Liver (tissue), 9 donors: ENCODE results near the gene MAST2. TPM values are rescaled to one million over a fixed set of nuclear protein-coding genes. Genes with fewer than 3 reads are reported as not detected.

ENCODE experiments used
- DNase-seq: peaks from one replicate; pipeline ENCODE4 v3.0.0-alpha.2; 2017; ENCODE audit warnings: low spot score
- H3K27ac ChIP-seq, 2 donors: one replicate each; pipeline ENCODE4 v1.7.0; 2013; ENCODE audit warnings: inconsistent platforms in 2 of 2, low read length in 2 of 2, control low read depth in 1 of 2, low read depth in 1 of 2, mild to moderate bottlenecking in 1 of 2
- H3K27me3 ChIP-seq, 4 donors: one replicate each; pipeline versions ENCODE4 v1.6.1 to v1.7.0; 2013; ENCODE audit warnings: low read length in 3 of 4, inconsistent platforms in 1 of 4, mild to moderate bottlenecking in 1 of 4, moderate library complexity in 1 of 4; ENCODE audit not compliant: control insufficient read depth in 4 of 4, insufficient read depth in 4 of 4
- H3K36me3 ChIP-seq, 4 donors: one replicate each; pipeline versions ENCODE4 v1.6.1 to v1.7.0; 2013; ENCODE audit warnings: low read length in 3 of 4, mild to moderate bottlenecking in 3 of 4, low read depth in 1 of 4, moderate library complexity in 1 of 4; ENCODE audit not compliant: control insufficient read depth in 4 of 4, insufficient read depth in 3 of 4
- H3K4me1 ChIP-seq, 4 donors: one replicate each; pipeline versions ENCODE4 v1.6.1 to v1.7.0; 2013; ENCODE audit warnings: low read length in 3 of 4, mild to moderate bottlenecking in 3 of 4, moderate library complexity in 1 of 4; ENCODE audit not compliant: control insufficient read depth in 4 of 4, insufficient read depth in 4 of 4
- H3K4me3 ChIP-seq, 3 donors: one replicate each; pipeline versions ENCODE4 v1.6.1 to v1.7.0; 2013; ENCODE audit warnings: low read length in 3 of 3, control low read depth in 1 of 3, low read depth in 1 of 3, mild to moderate bottlenecking in 1 of 3
- H3K9ac ChIP-seq, 2 donors: one replicate each; pipeline ENCODE4 v1.7.0; 2013; ENCODE audit warnings: low read length in 2 of 2, mild to moderate bottlenecking in 2 of 2, moderate library complexity in 2 of 2, control low read depth in 1 of 2, low read depth in 1 of 2
- H3K9me3 ChIP-seq, 4 donors: one replicate each; pipeline versions ENCODE4 v1.6.1 to v1.7.0; 2013; ENCODE audit warnings: low read length in 3 of 4; ENCODE audit not compliant: control insufficient read depth in 4 of 4
- EGR1 ChIP-seq, 2 donors: IDR thresholded peaks; 2 replicates each; pipeline ENCODE4 v1.6.1; 2016 to 2018; ENCODE audit warnings: antibody characterized with exemption in 2 of 2, low read depth in 2 of 2
- FOXA1 ChIP-seq: IDR thresholded peaks from 2 replicates; pipeline ENCODE4 v1.6.1; 2016; ENCODE audit warnings: antibody characterized with exemption
- FOXA2 ChIP-seq: IDR thresholded peaks from 2 replicates; pipeline ENCODE4 v1.6.1; 2016; ENCODE audit warnings: antibody characterized with exemption
- GABPA ChIP-seq, 2 donors: IDR thresholded peaks in 1 of 2; conservative IDR thresholded peaks in 1 of 2; 2 replicates each; pipeline ENCODE4 v1.6.1; 2016; ENCODE audit warnings: antibody characterized with exemption in 2 of 2, mild to moderate bottlenecking in 1 of 2, moderate library complexity in 1 of 2
- HNF4A ChIP-seq, 2 donors: conservative IDR thresholded peaks; 2 replicates each; pipeline ENCODE4 v1.6.1; 2016; ENCODE audit warnings: antibody characterized with exemption in 2 of 2, mild to moderate bottlenecking in 2 of 2
- HNF4G ChIP-seq: IDR thresholded peaks from 2 replicates; pipeline ENCODE4 v1.6.1; 2016; ENCODE audit warnings: antibody characterized with exemption
- JUND ChIP-seq, 2 donors: IDR thresholded peaks; 2 replicates each; pipeline ENCODE4 v1.6.1; 2016; ENCODE audit warnings: antibody characterized with exemption in 2 of 2
- NR2F2 ChIP-seq: IDR thresholded peaks from 2 replicates; pipeline ENCODE4 v1.6.1; 2016; ENCODE audit warnings: antibody characterized with exemption
- RAD21 ChIP-seq, 2 donors: IDR thresholded peaks; 2 replicates each; pipeline ENCODE4 v1.6.1; 2016; ENCODE audit warnings: antibody characterized with exemption in 2 of 2, mild to moderate bottlenecking in 2 of 2
- RXRA ChIP-seq, 2 donors: IDR thresholded peaks; 2 replicates each; pipeline ENCODE4 v1.6.1; 2017 to 2018; ENCODE audit warnings: antibody characterized with exemption in 2 of 2, mild to moderate bottlenecking in 1 of 2
- SP1 ChIP-seq: IDR thresholded peaks from 2 replicates; pipeline ENCODE4 v1.6.1; 2018; ENCODE audit warnings: antibody characterized with exemption, mild to moderate bottlenecking
- TAF1 ChIP-seq: conservative IDR thresholded peaks from 2 replicates; pipeline ENCODE4 v1.6.1; 2016; ENCODE audit warnings: antibody characterized with exemption, mild to moderate bottlenecking
- YY1 ChIP-seq: IDR thresholded peaks from 2 replicates; pipeline ENCODE4 v1.6.1; 2016; ENCODE audit warnings: antibody characterized with exemption, mild to moderate bottlenecking
- WGBS: extraction: QIAGEN DNeasy Blood & Tissue Kit; methylation state at CpG from one replicate; pipeline ENCODE4 v1.1.7; 2013; 5-methylcytosine and 5-hydroxymethylcytosine counted together
- polyA plus RNA-seq, 2 donors: library from polyadenylated mRNA; stranded (reverse) in 1 of 2; unstranded in 1 of 2; fragments of 200-250 nt in 1 of 2; fragments of >200 nt in 1 of 2; fragmentation: Nextera tagmentation in 1 of 2; extraction: Ambion mirVana in 1 of 2; gene quantifications; one replicate each; pipeline versions ENCODE4 v1.2.1 to v1.2.3, GENCODE V29; 2013 to 2015
- total RNA-seq, 2 donors: library from RNA; depleted of rRNA; stranded (reverse); fragments of >200 nt; gene quantifications; one replicate each; pipeline ENCODE4 v1.2.3, GENCODE V29; 2014
- TF ChIP-seq, protein P1 (sequence below): fragments of 150-350 bp; IDR thresholded peaks from 2 replicates; pipeline ENCODE4 v1.5.1; 2017; ENCODE audit warnings: improper control_type of control experiment, low read depth, low read length; ENCODE audit not compliant: missing input control
- TF ChIP-seq, protein P2 (sequence below): IDR thresholded peaks from 2 replicates; pipeline ENCODE4 v1.6.1; 2016; ENCODE audit warnings: antibody characterized with exemption
- TF ChIP-seq, protein P3 (sequence below): IDR thresholded peaks from 2 replicates; pipeline ENCODE4 v1.6.1; 2016; ENCODE audit warnings: antibody characterized with exemption
- TF ChIP-seq, protein P4 (sequence below): IDR thresholded peaks from 2 replicates; pipeline ENCODE4 v1.6.1; 2016; ENCODE audit warnings: antibody characterized with exemption, mild to moderate bottlenecking
- TF ChIP-seq, protein P5 (sequence below): IDR thresholded peaks from 2 replicates; pipeline ENCODE4 v1.6.1; 2016; ENCODE audit warnings: antibody characterized with exemption
- donor health status: healthy.
- donor health status: healthy.
- donor health status: healthy.
- donor health status: healthy.
- donor health status: healthy.

MAST2 gene
- total and polyA plus RNA-seq, 4 donors: 4.8 to 9.6 (median 5.7) TPM

DNA sequence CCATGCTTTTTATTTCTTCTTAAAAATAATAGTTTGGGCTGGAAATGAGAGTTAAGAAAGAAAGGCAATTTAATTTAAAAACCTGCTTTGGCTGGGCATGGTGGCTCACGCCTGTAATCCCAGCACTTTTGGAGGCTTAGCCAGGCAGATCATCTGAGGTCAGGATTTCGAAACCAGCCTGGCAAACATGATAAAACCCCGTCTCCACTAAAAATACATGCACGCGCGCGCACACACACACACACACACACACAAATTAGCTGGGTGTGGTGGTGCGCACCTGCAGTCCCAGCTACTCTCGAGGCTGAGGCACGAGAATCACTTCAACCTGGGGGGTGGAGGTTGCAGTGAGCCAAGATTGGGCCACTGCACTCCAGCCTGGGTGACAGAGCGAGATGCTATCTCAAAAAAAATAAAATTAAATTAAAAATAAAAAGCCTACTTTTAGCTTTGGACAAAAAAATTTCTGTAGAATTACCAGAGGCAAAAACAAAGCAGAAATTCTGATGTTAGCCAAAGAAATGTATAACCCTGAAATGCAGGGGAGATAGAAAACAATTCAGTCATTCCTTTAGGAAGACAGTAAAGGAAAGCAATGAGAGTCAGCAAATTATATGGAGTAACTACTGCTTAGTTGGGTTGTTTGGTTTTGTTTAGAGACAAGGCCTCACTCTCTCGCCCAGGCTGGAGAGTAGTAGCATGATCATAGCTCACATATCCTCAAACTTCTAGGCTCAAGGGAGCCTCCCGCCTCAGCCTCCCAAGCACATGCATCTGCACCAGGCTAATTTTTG, 37.2 kb upstream of the MAST2 start:
- no peak overlapping the region for H3K27ac ChIP-seq
- no peaks in the 10 kb centered on the region for H3K4me1 ChIP-seq
- no peaks in the 10 kb centered on the region for H3K36me3 ChIP-seq
- TF ChIP-seq EGR1 (IDR thresholded peaks at IDR 0.05; ENCODE audit: low read depth in 2 of 2) (no peak), RXRA (IDR thresholded peaks at IDR 0.05) (peak in 1 of 2 donors; percentile 32)
- no peaks in the 10 kb centered on the region for H3K27me3 ChIP-seq
- no peak overlapping the region for H3K4me3 ChIP-seq
- H3K9me3 ChIP-seq: no peaks in the 10 kb centered on the region
- H3K9ac ChIP-seq: no peak overlapping the region
- no peak for DNase-seq
- 55% methylated on average over 13 of the region's 13 CpGs for WGBS

DNA sequence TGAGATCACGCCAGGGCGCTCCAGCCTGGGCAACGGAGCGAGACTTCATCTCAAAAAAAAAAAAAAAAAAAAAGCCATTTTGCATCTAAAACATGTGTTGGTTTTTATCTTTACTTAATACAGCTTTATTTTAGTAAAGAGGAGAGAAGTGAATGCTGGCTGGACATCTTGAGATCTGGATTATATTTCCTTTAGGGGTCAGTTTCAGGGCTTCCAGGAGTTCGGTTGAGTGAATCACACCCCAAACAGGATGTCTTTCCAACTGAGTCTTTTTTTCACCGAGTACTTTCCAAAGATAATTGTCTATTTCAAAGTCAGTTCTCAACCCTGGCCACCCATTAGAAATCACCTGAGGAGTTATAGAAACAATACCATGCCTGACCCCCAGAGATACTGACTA, 36.4 kb upstream of the MAST2 start:
- Histone ChIP-seq H3K36me3 (no peaks in the 10 kb centered on the region), H3K27ac (no peak overlapping the region), H3K4me3 (no peak overlapping the region), H3K4me1 (no peaks in the 10 kb centered on the region), H3K9me3 (no peaks in the 10 kb centered on the region), H3K27me3 (no peaks in the 10 kb centered on the region), H3K9ac (no peak overlapping the region)
- TF ChIP-seq RAD21 (IDR thresholded peaks at IDR 0.05) (no peak), GABPA (IDR thresholded peaks at IDR 0.05 in 1 of 2, conservative IDR thresholded peaks at IDR 0.05 in 1 of 2) (no peak), HNF4G (no peak), RXRA (IDR thresholded peaks at IDR 0.05) (no peak), EGR1 (IDR thresholded peaks at IDR 0.05; ENCODE audit: low read depth in 2 of 2) (no peak), TAF1 (no peak), FOXA2 (no peak), HNF4A (conservative IDR thresholded peaks at IDR 0.05) (no peak), NR2F2 (no peak), SP1 (no peak), JUND (IDR thresholded peaks at IDR 0.05) (no peak), YY1 (no peak), FOXA1 (no peak)
- TF ChIP-seq, protein P1, sequence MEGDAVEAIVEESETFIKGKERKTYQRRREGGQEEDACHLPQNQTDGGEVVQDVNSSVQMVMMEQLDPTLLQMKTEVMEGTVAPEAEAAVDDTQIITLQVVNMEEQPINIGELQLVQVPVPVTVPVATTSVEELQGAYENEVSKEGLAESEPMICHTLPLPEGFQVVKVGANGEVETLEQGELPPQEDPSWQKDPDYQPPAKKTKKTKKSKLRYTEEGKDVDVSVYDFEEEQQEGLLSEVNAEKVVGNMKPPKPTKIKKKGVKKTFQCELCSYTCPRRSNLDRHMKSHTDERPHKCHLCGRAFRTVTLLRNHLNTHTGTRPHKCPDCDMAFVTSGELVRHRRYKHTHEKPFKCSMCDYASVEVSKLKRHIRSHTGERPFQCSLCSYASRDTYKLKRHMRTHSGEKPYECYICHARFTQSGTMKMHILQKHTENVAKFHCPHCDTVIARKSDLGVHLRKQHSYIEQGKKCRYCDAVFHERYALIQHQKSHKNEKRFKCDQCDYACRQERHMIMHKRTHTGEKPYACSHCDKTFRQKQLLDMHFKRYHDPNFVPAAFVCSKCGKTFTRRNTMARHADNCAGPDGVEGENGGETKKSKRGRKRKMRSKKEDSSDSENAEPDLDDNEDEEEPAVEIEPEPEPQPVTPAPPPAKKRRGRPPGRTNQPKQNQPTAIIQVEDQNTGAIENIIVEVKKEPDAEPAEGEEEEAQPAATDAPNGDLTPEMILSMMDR: no peak
- TF ChIP-seq, protein P2, sequence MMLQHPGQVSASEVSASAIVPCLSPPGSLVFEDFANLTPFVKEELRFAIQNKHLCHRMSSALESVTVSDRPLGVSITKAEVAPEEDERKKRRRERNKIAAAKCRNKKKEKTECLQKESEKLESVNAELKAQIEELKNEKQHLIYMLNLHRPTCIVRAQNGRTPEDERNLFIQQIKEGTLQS: no peak
- TF ChIP-seq, protein P3, sequence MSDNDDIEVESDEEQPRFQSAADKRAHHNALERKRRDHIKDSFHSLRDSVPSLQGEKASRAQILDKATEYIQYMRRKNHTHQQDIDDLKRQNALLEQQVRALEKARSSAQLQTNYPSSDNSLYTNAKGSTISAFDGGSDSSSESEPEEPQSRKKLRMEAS: no peak
- TF ChIP-seq, protein P4, sequence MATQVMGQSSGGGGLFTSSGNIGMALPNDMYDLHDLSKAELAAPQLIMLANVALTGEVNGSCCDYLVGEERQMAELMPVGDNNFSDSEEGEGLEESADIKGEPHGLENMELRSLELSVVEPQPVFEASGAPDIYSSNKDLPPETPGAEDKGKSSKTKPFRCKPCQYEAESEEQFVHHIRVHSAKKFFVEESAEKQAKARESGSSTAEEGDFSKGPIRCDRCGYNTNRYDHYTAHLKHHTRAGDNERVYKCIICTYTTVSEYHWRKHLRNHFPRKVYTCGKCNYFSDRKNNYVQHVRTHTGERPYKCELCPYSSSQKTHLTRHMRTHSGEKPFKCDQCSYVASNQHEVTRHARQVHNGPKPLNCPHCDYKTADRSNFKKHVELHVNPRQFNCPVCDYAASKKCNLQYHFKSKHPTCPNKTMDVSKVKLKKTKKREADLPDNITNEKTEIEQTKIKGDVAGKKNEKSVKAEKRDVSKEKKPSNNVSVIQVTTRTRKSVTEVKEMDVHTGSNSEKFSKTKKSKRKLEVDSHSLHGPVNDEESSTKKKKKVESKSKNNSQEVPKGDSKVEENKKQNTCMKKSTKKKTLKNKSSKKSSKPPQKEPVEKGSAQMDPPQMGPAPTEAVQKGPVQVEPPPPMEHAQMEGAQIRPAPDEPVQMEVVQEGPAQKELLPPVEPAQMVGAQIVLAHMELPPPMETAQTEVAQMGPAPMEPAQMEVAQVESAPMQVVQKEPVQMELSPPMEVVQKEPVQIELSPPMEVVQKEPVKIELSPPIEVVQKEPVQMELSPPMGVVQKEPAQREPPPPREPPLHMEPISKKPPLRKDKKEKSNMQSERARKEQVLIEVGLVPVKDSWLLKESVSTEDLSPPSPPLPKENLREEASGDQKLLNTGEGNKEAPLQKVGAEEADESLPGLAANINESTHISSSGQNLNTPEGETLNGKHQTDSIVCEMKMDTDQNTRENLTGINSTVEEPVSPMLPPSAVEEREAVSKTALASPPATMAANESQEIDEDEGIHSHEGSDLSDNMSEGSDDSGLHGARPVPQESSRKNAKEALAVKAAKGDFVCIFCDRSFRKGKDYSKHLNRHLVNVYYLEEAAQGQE: no peak
- TF ChIP-seq, protein P5, sequence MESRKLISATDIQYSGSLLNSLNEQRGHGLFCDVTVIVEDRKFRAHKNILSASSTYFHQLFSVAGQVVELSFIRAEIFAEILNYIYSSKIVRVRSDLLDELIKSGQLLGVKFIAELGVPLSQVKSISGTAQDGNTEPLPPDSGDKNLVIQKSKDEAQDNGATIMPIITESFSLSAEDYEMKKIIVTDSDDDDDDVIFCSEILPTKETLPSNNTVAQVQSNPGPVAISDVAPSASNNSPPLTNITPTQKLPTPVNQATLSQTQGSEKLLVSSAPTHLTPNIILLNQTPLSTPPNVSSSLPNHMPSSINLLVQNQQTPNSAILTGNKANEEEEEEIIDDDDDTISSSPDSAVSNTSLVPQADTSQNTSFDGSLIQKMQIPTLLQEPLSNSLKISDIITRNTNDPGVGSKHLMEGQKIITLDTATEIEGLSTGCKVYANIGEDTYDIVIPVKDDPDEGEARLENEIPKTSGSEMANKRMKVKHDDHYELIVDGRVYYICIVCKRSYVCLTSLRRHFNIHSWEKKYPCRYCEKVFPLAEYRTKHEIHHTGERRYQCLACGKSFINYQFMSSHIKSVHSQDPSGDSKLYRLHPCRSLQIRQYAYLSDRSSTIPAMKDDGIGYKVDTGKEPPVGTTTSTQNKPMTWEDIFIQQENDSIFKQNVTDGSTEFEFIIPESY: no peak
- DNase-seq: no peak
- WGBS: 77% methylated on average over 6 of the region's 6 CpGs
